Suprapubic skin (tissue), 4 donors: Measurements from ENCODE around the gene PAQR7. TPM values are rescaled to one million over a fixed set of nuclear protein-coding genes. Genes with fewer than 3 reads are reported as not detected.
A peak's percentile ranks its signal among the peaks of the same experiment; 100 is the strongest.

ENCODE experiments used
- DNase-seq, 2 donors: peaks; one replicate each; pipeline ENCODE4 v3.0.0-alpha.2; 2019; ENCODE audit warnings: low spot score in 2 of 2
- H3K27ac ChIP-seq: fragments of 200-600 bp; sonication (generic); one replicate; pipeline ENCODE4 v1.5.1; 2019
- H3K27me3 ChIP-seq: fragments of 200-600 bp; sonication (generic); one replicate; pipeline ENCODE4 v1.5.1; 2019
- H3K36me3 ChIP-seq: fragments of 200-600 bp; sonication (generic); one replicate; pipeline ENCODE4 v1.5.1; 2019
- H3K4me1 ChIP-seq: fragments of 200-600 bp; sonication (generic); one replicate; pipeline ENCODE4 v1.5.1; 2019
- H3K4me3 ChIP-seq: fragments of 200-600 bp; sonication (generic); one replicate; pipeline ENCODE4 v1.5.1; 2019; ENCODE audit warnings: mild to moderate bottlenecking
- H3K9me3 ChIP-seq: fragments of 200-600 bp; sonication (generic); one replicate; pipeline ENCODE4 v1.5.1; 2019
- CTCF ChIP-seq, 2 donors: fragments of 200-600 bp in 1 of 2; fragments of 450-650 bp in 1 of 2; sonication (generic) in 1 of 2; IDR thresholded peaks; one replicate each; pipeline ENCODE4 v1.5.1; 2016 to 2019; ENCODE audit warnings: antibody characterized with exemption in 2 of 2, mild to moderate bottlenecking in 1 of 2, moderate library complexity in 1 of 2
- EP300 ChIP-seq: sonication (generic); formaldehyde crosslinking; IDR thresholded peaks from one replicate; pipeline ENCODE4 v1.6.1; 2017; ENCODE audit warnings: antibody characterized with exemption
- POLR2A ChIP-seq, 2 donors: fragments of 450-650 bp; IDR thresholded peaks; one replicate each; pipeline ENCODE4 v1.6.1; 2017; ENCODE audit warnings: antibody characterized with exemption in 2 of 2, mild to moderate bottlenecking in 2 of 2, moderate library complexity in 2 of 2
- POLR2AphosphoS5 ChIP-seq, 3 donors: sonication (generic); formaldehyde crosslinking; IDR thresholded peaks; one replicate each; pipeline ENCODE4 v1.6.1; 2017; ENCODE audit warnings: antibody characterized with exemption in 3 of 3
- WGBS: methylation state at CpG from one replicate; pipeline ENCODE4 v1.1.5; 2018; 5-methylcytosine and 5-hydroxymethylcytosine counted together
- total RNA-seq, 4 donors: library from RNA; depleted of rRNA; stranded (reverse); fragments of >200 nt; gene quantifications; one replicate each; pipeline ENCODE4 v1.1.0, GENCODE V29; 2016

The PAQR7 gene
- total RNA-seq, 4 donors from 2014 or later = 14.3 to 20.9 (median 16.6) TPM

GRCh38 chr1:25872713-25873112 lies 2.8 kb downstream of the PAQR7 start:
- Histone ChIP-seq H3K9me3 (no peaks in the 10 kb centered on the region), H3K27ac (peak overlapping the region; percentile 30), H3K36me3 (peaks cover 3% of the 10 kb centered on the region), H3K4me3 (no peak overlapping the region), H3K27me3 (no peaks in the 10 kb centered on the region), H3K4me1 (peaks cover 71% of the 10 kb centered on the region)
- no peak for DNase-seq
- WGBS = 55% methylated on average over 2 of the region's 2 CpGs
- no peak for TF ChIP-seq CTCF (IDR thresholded peaks at IDR 0.05)
- TF ChIP-seq EP300 = no peak
- TF ChIP-seq POLR2AphosphoS5 (IDR thresholded peaks at IDR 0.05) = no peak
- TF ChIP-seq POLR2A (IDR thresholded peaks at IDR 0.05) = no peak

GRCh38 chr1:25871704-25872494 lies 3.6 kb downstream of the PAQR7 start:
- H3K4me1 ChIP-seq = peaks cover 72% of the 10 kb centered on the region
- TF ChIP-seq EP300 (no peak), POLR2A (IDR thresholded peaks at IDR 0.05) (no peak), CTCF (IDR thresholded peaks at IDR 0.05) (no peak), POLR2AphosphoS5 (IDR thresholded peaks at IDR 0.05) (no peak)
- peaks cover 3% of the 10 kb centered on the region for H3K36me3 ChIP-seq
- H3K27me3 ChIP-seq = no peaks in the 10 kb centered on the region
- H3K9me3 ChIP-seq = no peaks in the 10 kb centered on the region
- H3K4me3 ChIP-seq = no peak overlapping the region
- 59% methylated on average over 9 of the region's 9 CpGs for WGBS
- H3K27ac ChIP-seq = peak overlapping the region; percentile 64
- peak in 1 of 2 donors; percentile 59 for DNase-seq

GRCh38 chr1:25871086-25871703 lies 4.3 kb downstream of the PAQR7 start:
- Histone ChIP-seq H3K27me3 (no peaks in the 10 kb centered on the region), H3K4me1 (peaks cover 67% of the 10 kb centered on the region), H3K9me3 (no peaks in the 10 kb centered on the region), H3K36me3 (peaks cover 3% of the 10 kb centered on the region), H3K4me3 (no peak overlapping the region), H3K27ac (peak overlapping the region; percentile 64)
- TF ChIP-seq POLR2AphosphoS5 (IDR thresholded peaks at IDR 0.05) (no peak), CTCF (IDR thresholded peaks at IDR 0.05) (no peak)
- WGBS = 26% methylated on average over 5 of the region's 5 CpGs
- DNase-seq = no peak

- DNase-seq = no peak
- peaks cover 3% of the 10 kb centered on the region for H3K36me3 ChIP-seq
- H3K4me1 ChIP-seq = peaks cover 61% of the 10 kb centered on the region
- no peaks in the 10 kb centered on the region for H3K27me3 ChIP-seq
- no peaks in the 10 kb centered on the region for H3K9me3 ChIP-seq
- no peak overlapping the region for H3K27ac ChIP-seq
- no peak for TF ChIP-seq EP300
- TF ChIP-seq POLR2A (IDR thresholded peaks at IDR 0.05) = no peak
- TF ChIP-seq CTCF (IDR thresholded peaks at IDR 0.05) = no peak
- no peak for TF ChIP-seq POLR2AphosphoS5 (IDR thresholded peaks at IDR 0.05)
- no peak overlapping the region for H3K4me3 ChIP-seq
- 91% methylated on average over 1 of the region's 1 CpG for WGBS
These were observed 4.9 kb downstream of the PAQR7 start for GRCh38 chr1:25870614-25871013.

GRCh38 chr1:25869909-25870606 lies 5.5 kb downstream of the PAQR7 start:
- H3K36me3 ChIP-seq = peaks cover 3% of the 10 kb centered on the region
- no peaks in the 10 kb centered on the region for H3K27me3 ChIP-seq
- WGBS = 63% methylated on average over 6 of the region's 6 CpGs
- DNase-seq = no peak
- TF ChIP-seq POLR2AphosphoS5 (IDR thresholded peaks at IDR 0.05) (no peak), EP300 (no peak), CTCF (IDR thresholded peaks at IDR 0.05) (no peak), POLR2A (IDR thresholded peaks at IDR 0.05) (no peak)
- H3K4me3 ChIP-seq = no peak overlapping the region
- H3K9me3 ChIP-seq = no peaks in the 10 kb centered on the region
- H3K27ac ChIP-seq = no peak overlapping the region
- H3K4me1 ChIP-seq = peaks cover 55% of the 10 kb centered on the region
